ENCODE measurements around the gene GAS7. TPM values are rescaled to one million over a fixed set of nuclear protein-coding genes. Genes with fewer than 3 reads are reported as not detected.

The GAS7 gene
- total RNA-seq, 1 experiment from 2014 or later = 4.1 TPM

GRCh38 chr17:10200645-10201044 is 2.2 kb upstream of the GAS7 start:
- no peak for TF ChIP-seq SRF (IDR thresholded peaks at IDR 0.05; ENCODE audit: low read depth)
- TF ChIP-seq ZFX (IDR thresholded peaks at IDR 0.05) = no peak
- no peak for TF ChIP-seq EGR1 (IDR thresholded peaks at IDR 0.05; ENCODE audit: low read depth)
- TF ChIP-seq, protein P1, sequence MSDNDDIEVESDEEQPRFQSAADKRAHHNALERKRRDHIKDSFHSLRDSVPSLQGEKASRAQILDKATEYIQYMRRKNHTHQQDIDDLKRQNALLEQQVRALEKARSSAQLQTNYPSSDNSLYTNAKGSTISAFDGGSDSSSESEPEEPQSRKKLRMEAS (IDR thresholded peaks at IDR 0.05) = no peak
- no peak for TF ChIP-seq CEBPB (IDR thresholded peaks at IDR 0.05; ENCODE audit: low read depth)
- TF ChIP-seq, protein P2, sequence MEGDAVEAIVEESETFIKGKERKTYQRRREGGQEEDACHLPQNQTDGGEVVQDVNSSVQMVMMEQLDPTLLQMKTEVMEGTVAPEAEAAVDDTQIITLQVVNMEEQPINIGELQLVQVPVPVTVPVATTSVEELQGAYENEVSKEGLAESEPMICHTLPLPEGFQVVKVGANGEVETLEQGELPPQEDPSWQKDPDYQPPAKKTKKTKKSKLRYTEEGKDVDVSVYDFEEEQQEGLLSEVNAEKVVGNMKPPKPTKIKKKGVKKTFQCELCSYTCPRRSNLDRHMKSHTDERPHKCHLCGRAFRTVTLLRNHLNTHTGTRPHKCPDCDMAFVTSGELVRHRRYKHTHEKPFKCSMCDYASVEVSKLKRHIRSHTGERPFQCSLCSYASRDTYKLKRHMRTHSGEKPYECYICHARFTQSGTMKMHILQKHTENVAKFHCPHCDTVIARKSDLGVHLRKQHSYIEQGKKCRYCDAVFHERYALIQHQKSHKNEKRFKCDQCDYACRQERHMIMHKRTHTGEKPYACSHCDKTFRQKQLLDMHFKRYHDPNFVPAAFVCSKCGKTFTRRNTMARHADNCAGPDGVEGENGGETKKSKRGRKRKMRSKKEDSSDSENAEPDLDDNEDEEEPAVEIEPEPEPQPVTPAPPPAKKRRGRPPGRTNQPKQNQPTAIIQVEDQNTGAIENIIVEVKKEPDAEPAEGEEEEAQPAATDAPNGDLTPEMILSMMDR (IDR thresholded peaks at IDR 0.05 in 2 of 3, conservative IDR thresholded peaks at IDR 0.05 in 1 of 3; ENCODE audit: borderline replicate concordance in 1 of 3, insufficient read depth in 1 of 3, low read depth in 2 of 3, low read length in 2 of 3) = no peak
- no peak for TF ChIP-seq SIN3A (IDR thresholded peaks at IDR 0.05; ENCODE audit: low read depth)
- no peak for TF ChIP-seq SP1 (IDR thresholded peaks at IDR 0.05; ENCODE audit: low read depth)
- TF ChIP-seq POLR2AphosphoS5 (IDR thresholded peaks at IDR 0.05; ENCODE audit: low read depth, low read length) = no peak
- TF ChIP-seq ATF3 (IDR thresholded peaks at IDR 0.05) = no peak
- TF ChIP-seq TCF7L2 (IDR thresholded peaks at IDR 0.05; ENCODE audit: borderline replicate concordance, extremely low read depth, insufficient read depth, insufficient read length) = no peak
- TF ChIP-seq ZNF274 (IDR thresholded peaks at IDR 0.05; ENCODE audit: low read depth, low read length) = no peak
- no peak for TF ChIP-seq EZH2phosphoT487 (IDR thresholded peaks at IDR 0.05; ENCODE audit: borderline replicate concordance)
- no peak for TF ChIP-seq RAD21 (IDR thresholded peaks at IDR 0.05; ENCODE audit: low read depth)
- no peak for TF ChIP-seq ELF1 (IDR thresholded peaks at IDR 0.05; ENCODE audit: borderline replicate concordance, low read depth)
- TF ChIP-seq, protein P3, sequence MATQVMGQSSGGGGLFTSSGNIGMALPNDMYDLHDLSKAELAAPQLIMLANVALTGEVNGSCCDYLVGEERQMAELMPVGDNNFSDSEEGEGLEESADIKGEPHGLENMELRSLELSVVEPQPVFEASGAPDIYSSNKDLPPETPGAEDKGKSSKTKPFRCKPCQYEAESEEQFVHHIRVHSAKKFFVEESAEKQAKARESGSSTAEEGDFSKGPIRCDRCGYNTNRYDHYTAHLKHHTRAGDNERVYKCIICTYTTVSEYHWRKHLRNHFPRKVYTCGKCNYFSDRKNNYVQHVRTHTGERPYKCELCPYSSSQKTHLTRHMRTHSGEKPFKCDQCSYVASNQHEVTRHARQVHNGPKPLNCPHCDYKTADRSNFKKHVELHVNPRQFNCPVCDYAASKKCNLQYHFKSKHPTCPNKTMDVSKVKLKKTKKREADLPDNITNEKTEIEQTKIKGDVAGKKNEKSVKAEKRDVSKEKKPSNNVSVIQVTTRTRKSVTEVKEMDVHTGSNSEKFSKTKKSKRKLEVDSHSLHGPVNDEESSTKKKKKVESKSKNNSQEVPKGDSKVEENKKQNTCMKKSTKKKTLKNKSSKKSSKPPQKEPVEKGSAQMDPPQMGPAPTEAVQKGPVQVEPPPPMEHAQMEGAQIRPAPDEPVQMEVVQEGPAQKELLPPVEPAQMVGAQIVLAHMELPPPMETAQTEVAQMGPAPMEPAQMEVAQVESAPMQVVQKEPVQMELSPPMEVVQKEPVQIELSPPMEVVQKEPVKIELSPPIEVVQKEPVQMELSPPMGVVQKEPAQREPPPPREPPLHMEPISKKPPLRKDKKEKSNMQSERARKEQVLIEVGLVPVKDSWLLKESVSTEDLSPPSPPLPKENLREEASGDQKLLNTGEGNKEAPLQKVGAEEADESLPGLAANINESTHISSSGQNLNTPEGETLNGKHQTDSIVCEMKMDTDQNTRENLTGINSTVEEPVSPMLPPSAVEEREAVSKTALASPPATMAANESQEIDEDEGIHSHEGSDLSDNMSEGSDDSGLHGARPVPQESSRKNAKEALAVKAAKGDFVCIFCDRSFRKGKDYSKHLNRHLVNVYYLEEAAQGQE (IDR thresholded peaks at IDR 0.05; ENCODE audit: low read depth) = no peak
- TF ChIP-seq ZBTB33 (IDR thresholded peaks at IDR 0.05; ENCODE audit: extremely low read depth, insufficient replicate concordance, low read length) = no peak
- TF ChIP-seq JUND (IDR thresholded peaks at IDR 0.05) = no peak
- ChIA-PET POLR2A (no interaction called here), RAD21 (ENCODE audit: low non-redundant PET in 1 of 2, low total read pairs in 2 of 2, uncharacterized antibody in 2 of 2, unreplicated experiment in 2 of 2) (no interaction called here), CTCF (no interaction called here)
- H3K9me3 ChIP-seq (ENCODE audit: control insufficient read depth in 1 of 2, insufficient read depth in 1 of 2, low read depth in 1 of 2, low read length in 2 of 2) = peaks cover 3% of the 10 kb centered on the region in 2 experiments; a peak in 1 of 4 replicates
- H3K27ac ChIP-seq (ENCODE audit: low read depth, low read length) = no peak overlapping the region
- H3K4me3 ChIP-seq (replicated peaks in 1 of 2; ENCODE audit: low read depth in 1 of 2, low read length in 2 of 2) = no peak overlapping the region
- no peaks in the 10 kb centered on the region for H3K79me2 ChIP-seq (ENCODE audit: insufficient read depth, low read length)
- no peak for DNase-seq (ENCODE audit: low read depth, low spot score)
- H3K4me2 ChIP-seq (ENCODE audit: low read length) = no peak overlapping the region
- H3K9ac ChIP-seq (ENCODE audit: low read length) = no peak overlapping the region
- H3K4me1 ChIP-seq (ENCODE audit: control insufficient read depth in 1 of 2, insufficient read depth in 2 of 2, low read length in 2 of 2) = peaks cover 3 to 6% of the 10 kb centered on the region in 2 experiments; a peak in 3 of 4 replicates
- no peaks in the 10 kb centered on the region for H3K36me3 ChIP-seq (ENCODE audit: control insufficient read depth in 1 of 2, insufficient read depth in 2 of 2, low read length in 2 of 2)
- no peaks in the 10 kb centered on the region for H3K27me3 ChIP-seq (ENCODE audit: insufficient read depth, low read length)
- H3K9me2 ChIP-seq (ENCODE audit: insufficient read depth) = no peaks in the 10 kb centered on the region
- no TSS peak for BruUV-seq (replicated peaks)
- no peaks in the 10 kb centered on the region for H4K20me1 ChIP-seq (ENCODE audit: insufficient read depth)
- H2AFZ ChIP-seq (ENCODE audit: low read depth, low read length, poor library complexity, severe bottlenecking) = no peak overlapping the region
- no peak for ATAC-seq
- intact Hi-C loops (cut with micrococcal nuclease) = no loop called here

Data from HCT116 (cell line).